Mesendoderm (in vitro differentiated cells): ENCODE measurements around the gene CCDC81.

Experiments used
- DNase-seq: peaks from one replicate; pipeline ENCODE4 v3.0.0; 2013
- H2AK5ac ChIP-seq: 2 replicates; pipeline ENCODE4 v1.6.1; 2013; ENCODE audit warnings: low read length, inconsistent platforms
- H2BK120ac ChIP-seq: 2 replicates; pipeline ENCODE4 v1.6.1; 2013; ENCODE audit warnings: low read depth, mild to moderate bottlenecking, low read length, moderate library complexity, mixed read lengths
- H2BK15ac ChIP-seq: replicated peaks from 2 replicates; pipeline ENCODE4 v1.6.1; 2013; ENCODE audit warnings: low read depth, mild to moderate bottlenecking, moderate library complexity
- H2BK5ac ChIP-seq: 2 replicates; pipeline ENCODE4 v1.6.1; 2013; ENCODE audit warnings: low read length, inconsistent platforms
- H3K18ac ChIP-seq: 2 replicates; pipeline ENCODE4 v1.6.1; 2013; ENCODE audit warnings: mild to moderate bottlenecking, low read length, mixed read lengths
- H3K23ac ChIP-seq: one replicate; pipeline ENCODE4 v1.6.1; 2013; ENCODE audit warnings: low read length
- H3K27ac ChIP-seq: 2 replicates; pipeline ENCODE4 v1.5.1; 2013; ENCODE audit warnings: low read depth, mild to moderate bottlenecking, inconsistent platforms, low read length, moderate library complexity
- H3K27me3 ChIP-seq: 2 replicates; pipeline ENCODE4 v1.6.1; 2013; ENCODE audit warnings: low read length, control low read depth, mild to moderate bottlenecking, inconsistent platforms; ENCODE audit not compliant: insufficient read depth, poor library complexity
- H3K36me3 ChIP-seq: 2 replicates; pipeline ENCODE4 v1.6.1; 2013; ENCODE audit warnings: low read length, inconsistent platforms; ENCODE audit not compliant: control insufficient read depth, insufficient read depth
- H3K4ac ChIP-seq: one replicate; pipeline ENCODE4 v1.6.1; 2013; ENCODE audit warnings: low read depth, mild to moderate bottlenecking, low read length, moderate library complexity
- H3K4me1 ChIP-seq: 2 replicates; pipeline ENCODE4 v1.6.1; 2013; ENCODE audit warnings: low read depth, low read length, inconsistent platforms; ENCODE audit not compliant: control insufficient read depth
- H3K4me2 ChIP-seq: 2 replicates; pipeline ENCODE4 v1.6.1; 2013; ENCODE audit warnings: low read length
- H3K4me3 ChIP-seq: 2 replicates; pipeline ENCODE4 v1.5.1; 2013; ENCODE audit warnings: mild to moderate bottlenecking, low read length
- H3K56ac ChIP-seq: one replicate; pipeline ENCODE4 v1.6.1; 2013; ENCODE audit warnings: low read length
- H3K79me1 ChIP-seq: 2 replicates; pipeline ENCODE4 v1.6.1; 2013; ENCODE audit warnings: low read length, inconsistent platforms
- H3K79me2 ChIP-seq: 2 replicates; pipeline ENCODE4 v1.6.1; 2013; ENCODE audit warnings: mild to moderate bottlenecking, low read length; ENCODE audit not compliant: control insufficient read depth, insufficient read depth
- H3K9ac ChIP-seq: 2 replicates; pipeline ENCODE4 v1.6.1; 2013; ENCODE audit warnings: low read length, inconsistent platforms
- H4K5ac ChIP-seq: one replicate; pipeline ENCODE4 v1.6.1; 2013; ENCODE audit warnings: low read length
- H4K8ac ChIP-seq: one replicate; pipeline ENCODE4 v1.6.1; 2013; ENCODE audit warnings: low read depth, mild to moderate bottlenecking, control low read depth, low read length, moderate library complexity
- WGBS: extraction: QIAGEN DNeasy Blood & Tissue Kit; methylation state at CpG from one replicate; pipeline ENCODE4 v1.1.7; 2013; ENCODE audit warnings: low lambda C conversion rate, missing lambda C conversion rate; ENCODE audit not compliant: insufficient coverage; ENCODE audit errors: extremely low coverage; 5-methylcytosine and 5-hydroxymethylcytosine counted together

CCDC81 gene

DNA sequence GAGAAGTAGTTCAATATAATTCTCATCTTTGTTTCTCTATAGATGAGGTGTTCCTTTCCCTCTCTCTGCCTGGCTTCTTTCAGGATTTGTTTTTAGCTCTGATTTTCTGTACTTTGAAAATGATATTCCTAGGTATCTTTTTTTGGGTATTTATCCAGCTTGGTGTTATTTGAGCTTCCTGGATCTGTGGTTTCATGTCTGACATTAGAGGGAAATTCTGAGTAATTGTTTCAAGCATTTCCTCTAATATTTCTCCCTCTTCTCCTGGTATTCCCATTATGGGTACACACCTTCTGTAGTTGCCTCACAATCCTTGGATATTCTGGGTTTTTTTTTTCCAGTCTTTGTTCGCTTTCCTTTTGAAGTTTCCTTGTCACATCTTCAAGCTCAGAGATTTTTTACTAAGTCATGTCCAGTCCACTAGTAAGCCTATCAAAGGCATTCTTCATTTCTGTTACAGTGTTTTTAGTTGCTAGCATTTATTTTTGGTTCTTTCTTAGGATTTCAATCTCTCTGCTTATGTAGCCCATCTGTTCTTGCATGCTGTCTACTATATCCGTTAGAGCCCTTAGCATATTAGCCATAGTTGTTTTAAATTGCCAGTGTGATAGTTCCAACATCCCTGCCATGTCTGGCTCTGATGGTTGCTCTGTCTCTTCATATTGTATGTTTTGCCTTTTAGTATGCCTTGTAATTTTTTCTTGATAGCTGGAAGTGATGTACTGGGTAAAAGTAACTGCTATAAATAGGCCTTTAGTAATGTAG, 5.8 kb downstream of the CCDC81 start:
- no peak overlapping the region for H3K18ac ChIP-seq
- H3K27me3 ChIP-seq, result no peaks in the 10 kb centered on the region
- H3K4me1 ChIP-seq, result no peaks in the 10 kb centered on the region
- H3K9ac ChIP-seq, result no peak overlapping the region
- no peak overlapping the region for H3K56ac ChIP-seq
- H2BK15ac ChIP-seq, result no peak overlapping the region
- no peaks in the 10 kb centered on the region for H3K79me1 ChIP-seq
- H3K23ac ChIP-seq, result no peak overlapping the region
- no CpG with 5 or more reads among the region's 2 CpGs for WGBS
- H3K79me2 ChIP-seq, result no peaks in the 10 kb centered on the region
- no peak overlapping the region for H3K27ac ChIP-seq
- H3K4me3 ChIP-seq, result no peak overlapping the region
- no peak overlapping the region for H2BK5ac ChIP-seq
- H4K5ac ChIP-seq, result no peak overlapping the region
- no peak overlapping the region for H2AK5ac ChIP-seq
- H3K4ac ChIP-seq, result no peak overlapping the region
- H3K36me3 ChIP-seq, result no peaks in the 10 kb centered on the region
- H2BK120ac ChIP-seq, result no peak overlapping the region
- H4K8ac ChIP-seq, result no peak overlapping the region
- no peak for DNase-seq
- H3K4me2 ChIP-seq, result no peak overlapping the region

DNA sequence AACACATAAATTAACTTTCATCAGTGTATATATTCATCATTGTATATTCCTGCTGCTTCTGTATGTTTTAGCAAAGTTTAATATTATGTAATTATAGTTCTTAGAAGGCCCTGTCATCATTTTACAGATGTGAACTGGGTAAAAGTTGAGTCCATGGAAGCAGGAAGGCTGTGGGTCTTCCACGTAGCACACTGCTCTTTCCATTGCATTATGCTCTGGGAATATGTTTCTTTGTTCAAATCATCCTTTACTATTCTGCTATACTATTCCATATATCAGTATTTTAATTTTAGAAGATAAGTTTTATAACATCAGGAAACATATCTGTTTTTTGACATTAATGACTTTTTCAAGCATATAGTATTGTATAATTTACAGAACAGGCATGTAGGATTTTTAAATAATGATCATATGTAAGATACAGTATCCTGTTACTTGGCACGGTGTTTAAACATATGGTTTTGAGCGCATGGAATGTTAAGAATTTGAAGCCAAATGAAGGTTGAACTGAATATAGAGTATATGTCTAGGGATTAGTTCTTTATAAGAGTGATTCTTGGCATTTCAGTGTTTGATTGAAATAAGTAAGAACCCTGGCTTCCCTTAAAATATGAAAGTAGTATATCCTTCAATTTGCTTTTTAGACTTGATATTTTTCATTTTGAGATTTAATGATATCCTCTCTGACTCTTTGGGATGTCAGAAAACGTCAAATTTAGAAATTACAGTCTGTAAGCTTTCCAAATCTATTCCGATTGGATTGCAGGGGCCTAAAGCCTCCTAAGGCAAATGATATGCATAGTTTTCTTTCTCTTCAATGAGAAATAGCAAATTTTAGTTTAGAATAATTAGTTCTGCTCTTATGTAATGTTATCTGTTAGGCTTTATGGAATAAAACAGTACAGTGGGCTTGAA, 8.6 kb downstream of the CCDC81 start:
- Histone ChIP-seq H3K4me2 (no peak overlapping the region), H2AK5ac (no peak overlapping the region), H3K79me2 (no peaks in the 10 kb centered on the region), H3K4ac (no peak overlapping the region), H3K4me3 (no peak overlapping the region), H4K8ac (no peak overlapping the region), H2BK120ac (no peak overlapping the region), H3K4me1 (no peaks in the 10 kb centered on the region), H3K27ac (no peak overlapping the region), H3K79me1 (no peaks in the 10 kb centered on the region), H3K23ac (no peak overlapping the region), H3K9ac (no peak overlapping the region), H4K5ac (no peak overlapping the region), H3K18ac (no peak overlapping the region), H2BK15ac (no peak overlapping the region), H3K36me3 (no peaks in the 10 kb centered on the region), H3K27me3 (no peaks in the 10 kb centered on the region), H3K56ac (no peak overlapping the region), H2BK5ac (no peak overlapping the region)
- no CpG with 5 or more reads among the region's 5 CpGs for WGBS
- no peak for DNase-seq

DNA sequence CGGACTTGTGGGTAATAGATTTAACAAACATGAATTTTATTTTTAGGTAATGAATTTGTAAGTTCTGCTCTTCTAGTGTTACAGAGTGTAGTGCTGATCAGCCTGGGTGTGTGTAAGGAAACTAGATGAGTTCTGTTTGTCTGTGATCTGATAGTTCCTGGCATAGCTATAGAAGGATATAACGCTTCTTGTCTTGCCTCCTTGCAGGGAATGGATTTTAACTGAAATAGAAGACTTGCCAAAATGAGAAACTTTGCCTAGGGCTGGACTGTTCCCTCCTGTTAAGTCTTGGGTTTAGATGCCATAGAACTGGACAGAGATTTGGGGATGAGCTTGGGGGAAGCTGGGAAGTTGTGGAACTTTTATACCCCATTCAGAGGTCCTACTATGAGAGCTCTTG, 11.6 kb downstream of the CCDC81 start:
- Histone ChIP-seq H3K4me1 (no peaks in the 10 kb centered on the region), H3K4me3 (no peak overlapping the region), H2BK15ac (no peak overlapping the region), H3K79me1 (no peaks in the 10 kb centered on the region), H3K27ac (no peak overlapping the region), H3K27me3 (no peaks in the 10 kb centered on the region), H3K36me3 (no peaks in the 10 kb centered on the region), H3K9ac (no peak overlapping the region), H2BK120ac (no peak overlapping the region), H2AK5ac (no peak overlapping the region), H3K79me2 (no peaks in the 10 kb centered on the region), H3K23ac (no peak overlapping the region), H3K4me2 (no peak overlapping the region), H2BK5ac (no peak overlapping the region), H3K56ac (no peak overlapping the region), H4K8ac (no peak overlapping the region), H3K4ac (no peak overlapping the region), H4K5ac (no peak overlapping the region), H3K18ac (no peak overlapping the region)
- WGBS, result no CpG with 5 or more reads among the region's 2 CpGs
- DNase-seq, result no peak

DNA sequence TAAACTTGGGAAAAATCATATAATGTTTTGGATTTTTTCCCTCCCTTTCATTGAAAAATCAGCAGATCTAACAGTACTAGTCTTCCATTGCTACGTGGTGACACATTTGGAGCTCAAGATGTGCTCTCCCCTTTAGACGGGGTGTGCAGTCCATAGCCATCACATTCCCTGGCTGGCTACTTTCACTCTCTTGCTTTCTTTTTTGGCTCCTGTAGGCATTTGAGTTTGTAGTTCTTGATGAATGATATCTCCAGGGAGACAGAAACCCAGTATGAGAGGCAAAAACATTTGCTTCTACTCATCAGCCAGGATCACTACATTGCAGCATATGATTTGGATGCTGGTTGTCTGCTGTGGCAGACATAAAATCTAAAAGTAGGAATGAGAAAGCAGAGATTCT, 12.1 kb downstream of the CCDC81 start:
- no peak for DNase-seq
- Histone ChIP-seq H3K9ac (no peak overlapping the region), H3K56ac (no peak overlapping the region)

DNA sequence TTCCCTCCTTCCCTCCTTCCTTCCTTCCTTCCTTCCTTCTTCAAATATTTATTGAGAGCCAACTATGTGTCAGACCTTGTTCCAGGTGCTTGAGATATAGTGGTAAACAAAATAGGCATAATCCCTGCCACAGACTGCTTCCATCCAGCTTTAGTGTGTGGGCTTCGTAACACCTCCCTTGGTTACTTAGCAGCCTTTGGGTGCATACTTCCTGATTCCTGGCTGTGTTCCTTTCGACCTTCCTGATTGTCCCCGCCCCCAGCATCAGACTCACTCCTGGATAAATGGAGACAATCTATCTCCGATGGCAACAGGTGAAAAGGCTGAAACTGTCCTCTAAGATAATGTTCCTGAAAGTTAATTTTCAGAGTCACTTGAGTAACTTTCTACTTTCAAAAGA, 13.5 kb downstream of the CCDC81 start:
- DNase-seq, result peak; percentile 23
- no peak overlapping the region for H3K18ac ChIP-seq

More for the DNA sequence above, 12.1 kb downstream of the CCDC81 start:
- H3K4me1 ChIP-seq, result no peaks in the 10 kb centered on the region
- no peak overlapping the region for H3K4me3 ChIP-seq
- H3K27ac ChIP-seq, result no peak overlapping the region
- H4K8ac ChIP-seq, result no peak overlapping the region
- H2BK15ac ChIP-seq, result no peak overlapping the region
- H3K79me2 ChIP-seq, result no peaks in the 10 kb centered on the region
- H2BK120ac ChIP-seq, result no peak overlapping the region
- no CpG with 5 or more reads among the region's 2 CpGs for WGBS
- no peak overlapping the region for H3K4ac ChIP-seq
- no peak overlapping the region for H3K23ac ChIP-seq
- no peak overlapping the region for H2AK5ac ChIP-seq
- H3K79me1 ChIP-seq, result no peaks in the 10 kb centered on the region
- H3K4me2 ChIP-seq, result no peak overlapping the region
- H3K36me3 ChIP-seq, result no peaks in the 10 kb centered on the region
- no peak overlapping the region for H3K18ac ChIP-seq
- H2BK5ac ChIP-seq, result no peak overlapping the region
- H3K27me3 ChIP-seq, result no peaks in the 10 kb centered on the region
- no peak overlapping the region for H4K5ac ChIP-seq

More for the DNA sequence above, 13.5 kb downstream of the CCDC81 start:
- Histone ChIP-seq H3K4me2 (no peak overlapping the region), H3K9ac (no peak overlapping the region), H2BK120ac (no peak overlapping the region), H4K8ac (no peak overlapping the region), H3K23ac (no peak overlapping the region), H2BK5ac (no peak overlapping the region), H3K4ac (no peak overlapping the region), H3K4me3 (no peak overlapping the region), H4K5ac (no peak overlapping the region), H3K36me3 (no peaks in the 10 kb centered on the region), H2AK5ac (no peak overlapping the region), H3K79me2 (no peaks in the 10 kb centered on the region), H3K27me3 (no peaks in the 10 kb centered on the region), H3K56ac (no peak overlapping the region), H3K4me1 (no peaks in the 10 kb centered on the region), H2BK15ac (no peak overlapping the region), H3K79me1 (no peaks in the 10 kb centered on the region), H3K27ac (no peak overlapping the region)
- no CpG with 5 or more reads among the region's 4 CpGs for WGBS
